Measurements from ENCODE around the gene NPIPB6.

The NPIPB6 gene

GRCh38 chr16:28321700-28322411, 41.5 kb downstream of the NPIPB6 start:
- no peak for DNase-seq

DNA sequence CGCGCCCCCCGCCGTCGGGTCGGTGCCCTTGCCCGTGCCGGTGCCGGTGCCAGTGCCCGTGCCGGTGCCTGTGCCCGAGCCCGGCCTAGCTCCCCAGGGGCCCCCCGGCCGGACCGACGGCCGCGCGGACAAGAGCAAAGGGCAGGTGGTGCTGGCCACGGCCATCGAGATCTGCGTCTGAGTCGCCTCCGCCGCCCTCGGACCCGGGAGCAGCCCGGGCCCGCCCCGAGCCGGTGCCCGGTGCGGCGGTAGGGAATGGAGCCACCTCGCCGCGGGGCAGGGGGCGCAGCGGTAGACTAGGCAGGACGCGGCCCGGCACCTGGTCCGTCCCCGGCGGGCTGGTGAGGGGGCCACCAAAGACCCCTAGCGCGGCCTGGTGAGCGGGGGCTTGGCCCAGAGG, 42.6 kb downstream of the NPIPB6 start:
- no peak for DNase-seq

DNA sequence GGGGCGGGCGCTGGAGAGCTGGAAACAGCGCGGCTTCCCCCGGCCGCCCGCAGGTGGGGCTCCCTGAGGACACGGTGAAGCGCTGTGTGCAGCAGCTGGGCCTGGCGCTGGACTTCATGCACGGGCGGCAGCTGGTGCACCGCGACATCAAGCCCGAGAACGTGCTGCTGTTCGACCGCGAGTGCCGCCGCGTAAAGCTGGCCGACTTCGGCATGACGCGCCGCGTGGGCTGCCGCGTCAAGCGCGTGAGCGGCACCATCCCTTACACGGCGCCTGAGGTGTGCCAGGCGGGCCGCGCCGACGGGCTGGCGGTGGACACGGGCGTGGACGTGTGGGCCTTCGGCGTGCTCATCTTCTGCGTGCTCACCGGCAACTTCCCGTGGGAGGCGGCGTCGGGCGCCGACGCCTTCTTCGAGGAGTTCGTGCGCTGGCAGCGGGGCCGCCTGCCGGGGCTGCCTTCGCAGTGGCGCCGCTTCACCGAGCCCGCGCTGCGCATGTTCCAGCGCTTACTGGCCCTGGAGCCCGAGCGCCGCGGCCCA, 43.2 kb downstream of the NPIPB6 start:
- DNase-seq: no peak

GRCh38 chr16:28319476-28320022, 43.8 kb downstream of the NPIPB6 start:
- no peak for DNase-seq

GRCh38 chr16:28318042-28318744, 45.1 kb downstream of the NPIPB6 start:
- DNase-seq: no peak

DNA sequence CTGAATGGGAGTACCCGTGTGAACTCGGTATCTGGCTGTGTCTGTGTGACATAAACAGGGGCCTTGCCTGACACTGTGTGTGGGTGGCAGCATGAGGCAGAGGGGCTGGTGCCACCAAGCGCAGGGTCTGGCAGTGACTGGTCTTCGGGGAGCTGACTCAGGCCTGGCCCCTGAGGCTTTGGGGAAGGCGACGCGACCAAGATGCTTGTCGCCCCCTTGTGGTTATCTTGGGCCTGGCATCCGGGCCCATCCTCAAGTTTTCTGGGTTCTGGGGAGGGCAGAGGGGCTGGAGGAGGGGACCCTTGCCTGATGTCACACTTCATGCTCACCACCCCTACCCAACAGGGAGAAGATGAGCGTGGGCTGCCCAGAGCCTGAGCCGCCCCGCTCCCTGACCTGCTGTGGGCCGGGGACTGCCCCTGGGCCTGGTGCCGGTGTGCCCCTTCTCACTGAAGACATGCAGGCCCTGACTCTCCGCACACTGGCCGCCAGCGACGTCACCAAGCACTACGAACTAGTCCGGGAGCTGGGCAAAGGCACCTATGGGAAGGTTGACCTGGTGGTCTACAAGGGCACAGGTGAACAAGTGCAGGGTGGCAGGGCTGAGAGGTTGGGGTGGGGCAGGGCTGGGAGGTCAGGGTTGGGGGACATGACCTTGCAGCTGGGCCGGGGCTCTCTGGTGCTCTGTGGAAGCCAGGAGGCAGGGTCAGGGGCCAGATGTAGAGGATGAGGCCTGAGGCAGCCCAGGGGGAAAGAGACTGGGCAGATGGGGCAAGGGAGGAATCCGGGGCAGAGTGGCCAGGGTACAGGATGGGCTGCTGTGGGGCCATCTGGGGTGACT, 46.0 kb downstream of the NPIPB6 start:
- no peak for DNase-seq

- DNase-seq: no peak
These were observed 47.3 kb downstream of the NPIPB6 start for GRCh38 chr16:28316054-28316453.

DNA sequence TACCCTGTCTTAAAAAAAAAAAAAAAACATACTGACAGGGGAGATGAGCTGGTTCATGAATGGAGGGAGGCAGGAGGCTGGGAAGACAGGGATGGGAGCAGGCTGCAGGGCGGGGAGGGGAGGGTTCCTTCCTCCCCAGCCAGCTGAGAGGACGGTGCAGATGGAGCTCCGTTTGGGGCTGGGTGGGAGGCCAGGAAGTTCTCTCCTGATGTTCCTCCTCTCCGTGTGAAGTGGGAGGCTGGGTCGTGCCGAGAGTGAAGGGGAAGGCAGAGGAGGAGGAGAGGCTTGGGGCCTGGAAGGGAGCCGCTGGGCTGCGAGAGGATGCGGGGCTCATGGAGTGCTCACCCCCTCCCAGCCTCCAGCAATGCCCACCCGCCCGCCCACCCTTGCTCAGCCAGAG, 49.7 kb downstream of the NPIPB6 start:
- DNase-seq: no peak

DNA sequence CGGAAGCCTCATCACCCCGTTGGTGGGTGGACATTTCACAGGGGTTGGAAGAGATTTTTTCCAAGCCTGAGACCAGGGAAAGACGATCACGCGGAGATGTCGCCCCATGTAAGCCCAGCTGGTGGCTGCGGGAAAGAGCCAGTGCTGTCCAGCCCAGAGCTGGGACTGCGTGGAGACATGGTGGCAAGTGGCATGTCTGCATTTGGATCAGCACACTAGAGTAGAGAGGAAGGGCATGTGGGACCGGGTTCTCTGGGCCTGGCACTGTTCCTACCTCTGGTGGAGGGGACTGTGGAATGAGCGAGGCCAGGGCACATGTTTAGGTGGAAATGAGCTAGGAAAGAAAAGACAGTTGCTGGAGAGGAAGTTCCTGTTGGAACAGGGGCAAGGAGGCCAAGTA, 51.0 kb downstream of the NPIPB6 start:
- no peak for DNase-seq

- DNase-seq: no peak
These were observed 51.4 kb downstream of the NPIPB6 start for GRCh38 chr16:28311913-28312312.

DNA sequence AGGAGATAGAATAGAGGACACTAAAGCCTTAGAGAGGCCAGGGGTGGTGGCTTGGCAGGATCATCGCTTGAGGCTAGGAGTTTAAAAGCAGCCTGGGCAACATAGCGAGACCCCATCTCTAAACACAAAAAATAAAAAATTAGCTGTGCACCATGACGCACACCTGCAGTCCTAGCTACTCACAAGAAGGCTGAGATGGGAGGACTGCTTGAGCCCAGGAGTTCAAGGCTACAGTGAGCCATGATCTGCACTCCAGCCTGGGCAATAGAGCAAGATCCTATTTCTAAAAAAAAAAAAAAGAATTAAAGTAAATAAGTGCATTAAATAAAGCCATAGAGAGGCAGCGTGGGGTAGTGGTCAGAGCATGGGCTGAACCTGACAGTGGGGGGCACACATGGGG, 51.9 kb downstream of the NPIPB6 start:
- DNase-seq: no peak

DNA sequence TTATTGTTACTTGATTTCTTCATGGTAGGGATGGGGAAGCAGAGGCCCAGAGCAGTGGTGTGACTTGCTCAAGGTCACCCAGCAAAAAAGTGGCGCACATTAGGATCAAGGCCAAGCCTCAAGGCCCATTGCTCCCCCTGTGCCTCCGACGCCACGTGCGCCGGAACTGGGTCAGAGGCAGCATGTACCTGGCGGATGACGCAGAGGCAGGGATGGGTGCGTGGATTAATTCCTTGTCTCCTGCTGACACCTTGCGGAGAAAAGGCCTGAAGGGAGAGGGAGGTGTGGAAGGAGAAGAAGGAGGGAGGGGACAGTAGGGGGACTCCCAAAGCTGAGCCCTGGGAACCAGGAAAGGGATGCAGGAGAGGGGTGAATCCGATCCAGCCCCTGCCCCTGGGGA, 52.5 kb downstream of the NPIPB6 start:
- no peak for DNase-seq

DNA sequence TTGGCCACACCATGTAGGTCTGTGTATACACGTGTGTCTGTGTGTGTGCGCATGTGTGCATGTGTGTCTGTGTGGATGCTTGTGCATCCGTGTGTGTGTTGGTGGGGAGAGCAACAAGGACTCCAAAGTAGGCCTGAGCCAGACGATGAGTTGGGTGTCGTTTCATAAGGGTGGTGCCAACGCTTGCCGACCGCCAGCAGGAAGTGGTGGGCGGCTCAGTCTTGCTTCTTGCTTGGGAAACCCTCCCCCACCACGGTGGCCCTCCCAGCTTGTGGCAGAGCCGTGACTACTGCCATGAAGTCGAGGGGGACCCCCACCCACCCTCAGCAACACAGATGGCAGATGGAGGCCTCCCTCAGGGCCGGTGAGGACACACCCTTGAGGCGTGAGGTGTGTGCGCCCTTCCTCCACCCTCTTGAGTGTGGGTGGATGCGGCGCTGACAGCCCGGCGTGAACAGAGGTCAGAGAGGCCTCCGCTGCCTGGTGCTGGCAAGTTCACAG, 53.4 kb downstream of the NPIPB6 start:
- no peak for DNase-seq

DNA sequence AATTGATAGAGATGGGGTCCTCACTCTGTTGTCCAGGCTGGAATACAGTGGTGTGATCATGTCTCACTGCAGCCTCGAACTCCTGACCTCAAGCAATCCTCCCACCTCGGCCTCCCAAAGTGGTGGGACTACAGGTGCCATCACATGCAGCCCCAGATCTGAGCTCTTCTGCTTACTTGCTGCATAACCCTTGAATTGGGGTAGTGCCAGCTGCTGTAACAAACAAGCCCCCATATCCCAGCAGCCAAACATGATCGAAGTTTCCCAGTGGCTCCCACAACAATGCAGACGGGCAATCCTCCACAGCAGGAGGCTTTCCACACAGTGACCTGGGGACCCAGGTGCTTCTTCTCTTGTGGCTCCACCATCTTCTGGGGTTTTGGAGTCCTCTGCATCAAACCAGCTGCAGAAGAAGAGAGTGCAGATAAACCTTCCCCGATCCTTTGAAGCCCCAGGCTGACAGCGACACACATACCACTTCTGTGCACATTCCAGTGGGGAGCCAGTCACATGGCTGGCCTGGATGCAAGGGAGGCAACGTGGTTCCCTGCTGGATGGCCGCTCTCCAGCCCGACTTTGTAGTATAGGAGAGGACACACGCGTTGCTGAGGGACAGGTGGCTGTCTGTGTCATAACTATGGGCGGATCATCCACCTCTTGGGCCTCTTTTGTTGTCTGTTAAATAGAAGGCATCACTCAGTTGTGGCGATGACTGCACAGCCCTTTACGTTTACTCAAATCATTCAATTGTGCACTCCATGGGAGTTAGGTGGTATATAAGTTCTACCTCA, 54.3 kb downstream of the NPIPB6 start:
- DNase-seq: no peak

GRCh38 chr16:28307936-28308335, 55.4 kb downstream of the NPIPB6 start:
- no peak for DNase-seq

DNA sequence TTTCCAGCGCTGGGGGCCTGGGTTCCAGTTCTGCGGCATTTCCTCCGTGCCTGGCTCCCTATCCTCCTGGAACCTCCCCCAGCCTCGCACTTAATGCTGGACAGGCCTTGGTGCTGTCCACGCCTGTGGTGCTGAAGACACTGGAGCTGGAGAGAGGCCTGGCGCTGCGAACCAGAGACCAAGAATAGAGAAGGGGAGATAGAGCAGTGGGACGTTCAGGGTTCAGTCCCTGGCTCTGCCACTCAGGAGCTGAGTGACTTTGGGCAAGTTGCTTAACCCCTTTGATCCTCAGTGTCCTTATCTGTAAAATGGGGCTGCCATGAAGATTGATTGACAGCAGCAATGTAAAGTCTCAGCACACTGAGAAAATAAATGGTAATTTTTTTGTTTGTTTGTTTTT, 59.1 kb downstream of the NPIPB6 start:
- no peak for DNase-seq

DNA sequence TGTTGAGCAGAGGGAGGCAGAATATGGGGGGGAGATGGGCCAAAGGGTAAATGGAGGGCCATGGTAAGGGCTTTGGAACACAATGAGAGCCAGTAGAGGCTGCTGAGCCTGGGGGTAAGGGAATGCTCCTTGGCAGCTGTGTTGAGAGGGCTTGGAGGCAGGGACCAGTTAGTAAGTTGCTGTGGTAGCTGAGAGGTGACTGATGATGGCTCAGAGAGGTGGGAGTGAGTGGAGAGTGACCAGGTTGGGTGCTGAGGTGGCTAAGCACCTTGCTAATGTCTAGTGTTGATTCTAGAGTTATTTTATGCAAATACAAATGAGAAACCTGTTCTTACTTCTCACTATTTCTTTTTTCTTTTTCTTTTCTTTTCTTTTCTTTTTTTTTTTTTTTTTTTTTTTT, 60.2 kb downstream of the NPIPB6 start:
- no peak for DNase-seq

DNA sequence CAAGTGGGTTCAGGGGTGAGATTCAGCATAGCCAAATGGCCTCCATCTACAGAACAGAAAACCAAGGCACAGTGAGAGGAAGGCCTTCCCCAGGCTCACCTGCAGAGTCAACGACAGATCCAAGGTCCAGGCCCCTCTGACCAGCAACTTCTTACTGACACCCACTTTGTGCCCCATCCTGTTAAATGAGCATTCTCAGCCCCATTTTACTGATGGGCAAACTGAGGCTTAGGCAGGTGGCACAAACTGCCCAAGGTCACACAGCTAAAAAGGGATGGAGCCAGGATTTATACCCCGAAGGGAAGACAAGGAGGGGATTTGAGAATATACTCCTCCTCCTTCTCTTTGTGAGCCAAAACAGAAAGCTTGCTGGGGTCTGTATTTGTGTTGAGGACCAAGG, 61.7 kb downstream of the NPIPB6 start:
- no peak for DNase-seq

DNA sequence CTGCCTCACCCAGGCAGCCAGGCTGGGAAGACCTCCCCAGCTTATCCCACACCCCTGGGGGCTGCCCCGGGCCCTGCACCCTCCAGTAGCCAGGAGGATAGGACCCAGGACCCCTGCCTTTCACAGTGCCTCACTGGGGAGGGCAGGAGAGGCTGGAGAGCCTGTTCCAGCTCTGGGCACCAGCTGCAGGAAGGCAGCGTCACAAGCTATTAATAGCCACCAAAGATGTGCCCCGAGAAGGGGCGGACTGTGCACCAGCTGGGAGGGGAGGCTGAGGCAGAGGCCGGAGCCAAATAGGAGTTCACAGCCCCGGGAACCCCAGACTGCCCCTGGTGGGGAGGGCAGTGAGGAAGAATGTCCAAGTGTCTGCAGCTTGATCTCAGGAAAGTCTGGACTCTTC, 62.2 kb downstream of the NPIPB6 start:
- no peak for DNase-seq

- DNase-seq: no peak
These were observed 63.0 kb downstream of the NPIPB6 start for GRCh38 chr16:28300327-28300726.

DNA sequence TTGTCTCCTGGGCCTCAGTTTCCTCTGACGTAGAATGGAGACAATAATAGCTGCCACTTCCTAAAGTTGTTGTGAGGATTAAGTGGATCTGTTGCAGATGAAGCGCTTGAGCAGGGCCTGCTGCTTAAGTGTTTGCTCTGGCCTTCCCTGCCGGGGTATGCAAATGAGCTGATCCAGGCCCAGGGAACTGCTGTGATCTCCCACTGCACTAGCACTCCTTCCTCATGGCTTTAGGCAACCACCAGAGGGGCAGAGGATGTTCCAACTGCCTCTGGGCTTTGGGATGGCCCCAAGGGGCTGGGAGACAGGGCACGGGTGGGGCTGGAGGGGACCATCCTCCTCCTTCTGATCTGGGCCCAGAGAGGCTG, 64.8 kb downstream of the NPIPB6 start:
- DNase-seq: peak; percentile 39

DNA sequence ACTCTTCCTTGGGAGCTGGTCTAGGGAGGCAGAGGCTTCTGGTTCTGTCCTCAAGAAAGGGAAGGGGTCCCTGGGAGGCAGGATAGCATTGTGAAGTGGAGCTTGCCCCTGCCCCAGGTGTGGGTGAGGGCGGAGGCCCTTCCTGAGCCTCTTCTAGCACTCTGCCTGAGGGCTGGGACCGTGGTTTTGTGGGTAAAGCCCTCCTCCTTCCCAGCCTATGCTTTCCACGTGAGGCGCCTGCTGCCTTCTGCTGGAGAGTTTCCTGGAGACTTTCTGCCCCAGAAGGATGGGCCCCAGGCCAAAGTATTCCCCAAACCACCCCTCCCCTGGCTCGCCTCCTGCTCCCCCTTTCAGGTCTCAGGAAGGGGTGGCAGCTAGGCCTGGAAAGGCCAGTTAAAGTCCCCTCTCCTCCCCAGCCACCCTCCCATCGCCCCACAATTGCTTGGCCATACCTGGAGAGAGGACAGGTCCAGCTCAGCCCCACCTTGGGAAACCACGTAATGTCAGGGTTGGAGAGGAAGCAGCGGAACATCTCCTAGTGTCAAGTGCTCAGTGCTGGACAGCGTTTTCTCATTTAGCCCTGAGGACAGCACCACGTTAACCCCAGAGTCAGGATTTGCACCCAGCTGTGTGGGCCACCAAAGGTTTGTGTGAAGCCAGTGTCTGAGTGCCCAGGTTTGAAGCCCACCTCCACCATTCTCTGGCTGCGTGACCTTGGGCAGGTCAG, 65.4 kb downstream of the NPIPB6 start:
- peak; percentile 8 for DNase-seq

Data from DMS79 treated with DMSO at 0.1 percent for 48 hours (cell line).